IMR-90 (cell line): ENCODE measurements around the gene ARID5A. TPM values are rescaled to one million over a fixed set of nuclear protein-coding genes. Genes with fewer than 3 reads are reported as not detected.

Experiments used
- ATAC-seq: fragments of 200-7000 bp; cut with Tn5 transposase; 2 replicates; pipeline ENCODE4 v1.9.1; 2020; ENCODE audit warnings: low read depth, mild to moderate bottlenecking, moderate library complexity
- BruUV-seq: library from RNA; stranded (reverse); fragments of 400-500 nt; replicated peaks from 2 replicates; lab custom pipeline; 2021; lab: Mats Ljungman, UMichigan
- CTCF ChIA-PET: fragments of 300-600 bp; formaldehyde crosslinking; extraction: SDS; loops from one replicate; lab custom pipeline; 2021; ENCODE audit warnings: antibody characterized with exemption; lab: Yijun Ruan, JAX
- POLR2A ChIA-PET: fragments of 300-600 bp; sonication (Branson Sonifier 250); formaldehyde crosslinking; loops from one replicate; lab custom pipeline; 2022; ENCODE audit warnings: antibody characterized with exemption; ENCODE audit not compliant: unreplicated experiment; lab: Charles Lee
- DNase-seq: peaks from one replicate; pipeline ENCODE4 v3.0.0; 2013
- H2AFZ ChIP-seq: replicated peaks from 2 replicates; pipeline ENCODE3; 2013; ENCODE audit warnings: low read length, mild to moderate bottlenecking; ENCODE audit not compliant: poor library complexity
- H2AK5ac ChIP-seq: 2 replicates; pipeline ENCODE4 v1.6.1; 2013; ENCODE audit warnings: low read depth, low read length, inconsistent platforms
- H2AK9ac ChIP-seq: replicated peaks from 2 replicates; pipeline ENCODE3; 2013; ENCODE audit warnings: mild to moderate bottlenecking, low read depth, low read length, moderate library complexity; ENCODE audit not compliant: poor library complexity
- H2BK120ac ChIP-seq: 2 replicates; pipeline ENCODE4 v1.6.1; 2013; ENCODE audit warnings: low read depth, low read length, inconsistent platforms
- H2BK15ac ChIP-seq: 3 replicates; pipeline ENCODE4 v1.6.1; 2013; ENCODE audit warnings: low read depth, low read length, inconsistent platforms
- H2BK20ac ChIP-seq: 2 replicates; pipeline ENCODE4 v1.6.1; 2013; ENCODE audit warnings: low read depth, mild to moderate bottlenecking, inconsistent platforms, low read length, moderate library complexity
- H2BK5ac ChIP-seq: 2 replicates; pipeline ENCODE4 v1.6.1; 2013; ENCODE audit warnings: mild to moderate bottlenecking, low read depth, low read length, inconsistent platforms; ENCODE audit not compliant: poor library complexity, severe bottlenecking
- H3K14ac ChIP-seq: replicated peaks from 2 replicates; pipeline ENCODE4 v1.6.1; 2013; ENCODE audit warnings: low read depth, low read length, inconsistent platforms
- H3K18ac ChIP-seq: 2 replicates; pipeline ENCODE4 v1.6.1; 2013; ENCODE audit warnings: low read depth, low read length, control low read depth
- H3K23ac ChIP-seq: 2 replicates; pipeline ENCODE4 v1.6.1; 2013; ENCODE audit warnings: low read depth, low read length, inconsistent platforms
- H3K27ac ChIP-seq: 2 replicates; pipeline ENCODE4 v1.5.1; 2013; ENCODE audit warnings: mild to moderate bottlenecking, control low read depth, low read length; ENCODE audit not compliant: insufficient read depth
- H3K27me3 ChIP-seq: 2 replicates; pipeline ENCODE4 v1.6.1; 2013; ENCODE audit warnings: low read length; ENCODE audit not compliant: control insufficient read depth, insufficient read depth
- H3K36me3 ChIP-seq: 2 replicates; pipeline ENCODE4 v1.6.1; 2013; ENCODE audit warnings: low read length, mixed read lengths; ENCODE audit not compliant: control insufficient read depth, insufficient read depth
- H3K4ac ChIP-seq: 2 replicates; pipeline ENCODE4 v1.6.1; 2013; ENCODE audit warnings: low read depth, low read length, inconsistent platforms
- H3K4me1 ChIP-seq: 2 replicates; pipeline ENCODE4 v1.6.1; 2013; ENCODE audit warnings: low read length, mixed read lengths; ENCODE audit not compliant: control insufficient read depth, insufficient read depth
- H3K4me2 ChIP-seq: 2 replicates; pipeline ENCODE4 v1.6.1; 2013; ENCODE audit warnings: low read depth, mild to moderate bottlenecking, control low read depth, low read length, moderate library complexity
- H3K4me3 ChIP-seq: 2 replicates; pipeline ENCODE4 v1.5.1; 2013; ENCODE audit warnings: low read depth, mild to moderate bottlenecking, control low read depth, low read length, moderate library complexity; ENCODE audit not compliant: insufficient read depth
- H3K56ac ChIP-seq: 2 replicates; pipeline ENCODE4 v1.6.1; 2013; ENCODE audit warnings: low read length, inconsistent platforms; ENCODE audit not compliant: insufficient read depth; ENCODE audit errors: extremely low read depth
- H3K79me1 ChIP-seq, 2 experiments: 2 replicates each; pipeline ENCODE4 v1.6.1; 2013; ENCODE audit warnings: low read length in 2 of 2, inconsistent platforms in 1 of 2, low read depth in 1 of 2
- H3K9ac ChIP-seq: 2 replicates; pipeline ENCODE4 v1.6.1; 2013; ENCODE audit warnings: low read depth, low read length, control low read depth
- H3K9me1 ChIP-seq: 2 replicates; pipeline ENCODE4 v1.6.1; 2013; ENCODE audit warnings: low read length, inconsistent platforms; ENCODE audit not compliant: insufficient read depth
- H3K9me3 ChIP-seq: 2 replicates; pipeline ENCODE4 v1.6.1; 2013; ENCODE audit warnings: low read length; ENCODE audit not compliant: control insufficient read depth, insufficient read depth
- H4K20me1 ChIP-seq: 2 replicates; pipeline ENCODE4 v1.6.1; 2013; ENCODE audit warnings: low read length, inconsistent platforms; ENCODE audit not compliant: insufficient read depth
- H4K5ac ChIP-seq: 2 replicates; pipeline ENCODE4 v1.6.1; 2013; ENCODE audit warnings: mild to moderate bottlenecking, low read depth, low read length, control low read depth
- H4K8ac ChIP-seq, 2 experiments: 2 replicates each; pipeline ENCODE4 v1.6.1; 2013; ENCODE audit warnings: low read depth in 2 of 2, low read length in 2 of 2, control low read depth in 1 of 2, inconsistent platforms in 1 of 2
- H4K91ac ChIP-seq: 2 replicates; pipeline ENCODE4 v1.6.1; 2013; ENCODE audit warnings: low read depth, low read length, inconsistent platforms; ENCODE audit not compliant: insufficient read depth
- CHD1 ChIP-seq: IDR thresholded peaks from 2 replicates; pipeline ENCODE4 v1.6.1; 2012; ENCODE audit warnings: low read depth, low read length, improper control_type of control experiment
- RCOR1 ChIP-seq: IDR thresholded peaks from 2 replicates; pipeline ENCODE4 v1.6.1; 2012; ENCODE audit warnings: mild to moderate bottlenecking, low read length, improper control_type of control experiment; ENCODE audit not compliant: insufficient replicate concordance
- SMC3 ChIP-seq: fragments of 150-350 bp; IDR thresholded peaks from 2 replicates; pipeline ENCODE4 v1.6.1; 2016; ENCODE audit warnings: low read depth, mild to moderate bottlenecking, antibody characterized with exemption, low read length, moderate library complexity
- WGBS, 2 experiments: methylation state at CpG; one replicate each; pipeline versions ENCODE4 v1.1.5 to v1.1.7; 2013; ENCODE audit warnings: missing lambda C conversion rate in 2 of 2; ENCODE audit not compliant: insufficient read length in 1 of 2; ENCODE audit errors: extremely low coverage in 2 of 2; 5-methylcytosine and 5-hydroxymethylcytosine counted together
- dilution Hi-C: fragments of 300-500 bp; cut with HindIII; formaldehyde crosslinking; loops from one replicate; pipeline ENCODE4 v1.14.3; 2018; ENCODE audit warnings: low sequenced_read_pairs; ENCODE audit not compliant: unreplicated experiment
- in situ Hi-C: fragments of 300-500 bp; cut with MboI; formaldehyde crosslinking; loops from 3 replicates; pipeline ENCODE4 v1.14.3; 2019; ENCODE audit warnings: low sequenced_read_pairs, inconsistent platforms, mixed read lengths
- intact Hi-C: fragments of 100-400 bp; cut with micrococcal nuclease; formaldehyde crosslinking; loops from 2 replicates; pipeline ENCODE4 v1.10.0; 2022
- polyA plus RNA-seq, 3 experiments: library from polyadenylated mRNA; depleted of rRNA; stranded (reverse); fragments of >200 nt; gene quantifications; 2 replicates each; pipeline ENCODE4 v1.2.3, GENCODE V29; 2012; ENCODE audit warnings: low replicate concordance in 1 of 3
- total RNA-seq: library from RNA; depleted of rRNA; stranded (reverse); fragments of >200 nt; gene quantifications from 2 replicates; pipeline ENCODE4 v1.2.3, GENCODE V29; 2012

ARID5A gene
- total and polyA plus RNA-seq, 2 of the 4 experiments (the other 2 are of a cell fraction), result 2.3 to 6.7 TPM

DNA sequence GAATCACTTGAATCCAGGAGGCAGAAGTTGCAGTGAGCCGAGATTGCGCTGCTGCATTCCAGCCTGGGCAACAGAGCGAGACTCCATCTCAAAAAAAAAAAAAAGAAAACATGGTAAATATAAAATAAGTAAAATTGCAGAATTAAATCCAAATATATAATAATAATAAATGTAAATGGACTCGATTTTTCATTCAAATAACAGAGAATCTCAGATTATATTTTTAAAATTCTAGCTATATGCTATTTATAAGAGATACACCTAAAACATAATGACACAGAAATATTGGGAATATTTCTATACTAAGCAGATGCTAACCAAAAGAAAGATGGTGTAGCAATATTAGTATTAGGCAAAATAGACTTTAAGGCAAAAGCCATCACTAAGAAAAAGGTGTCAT lies 16.3 kb upstream of the ARID5A start:
- H3K9me1 ChIP-seq, result no peaks in the 10 kb centered on the region; the same call in 1 of the 2 replicates
- H3K14ac ChIP-seq, result no peak overlapping the region
- no peak overlapping the region for H2BK15ac ChIP-seq
- CTCF ChIA-PET, result no interaction called here
- in situ Hi-C loops, result loop anchor here (25.0 kb wide), 1 partner anchor 508 kb away; no protein-coding TSS in a partner anchor
- no peak overlapping the region for H3K23ac ChIP-seq
- no peak overlapping the region for H2BK120ac ChIP-seq
- WGBS, 2 experiments, result no CpG with 5 or more reads among the region's 4 CpGs
- no peak overlapping the region for H4K5ac ChIP-seq
- no peak overlapping the region for H2AFZ ChIP-seq
- H2BK20ac ChIP-seq, result no peak overlapping the region
- intact Hi-C loops, result no loop called here
- H2AK5ac ChIP-seq, result no peak overlapping the region
- no peak overlapping the region for H3K27ac ChIP-seq
- no peaks in the 10 kb centered on the region for H3K79me1 ChIP-seq
- ATAC-seq (no peak), DNase-seq (no peak)
- H3K9me3 ChIP-seq, result no peaks in the 10 kb centered on the region; the same call in 1 of the 2 replicates
- no peak overlapping the region for H3K4ac ChIP-seq
- H3K18ac ChIP-seq, result no peak overlapping the region
- dilution Hi-C loops, result no loop called here
- peaks cover 26% of the 10 kb centered on the region for H3K27me3 ChIP-seq
- H3K56ac ChIP-seq, result no peak overlapping the region
- H4K20me1 ChIP-seq, result no peaks in the 10 kb centered on the region
- no peak overlapping the region for H4K8ac ChIP-seq
- H3K9ac ChIP-seq, result no peak overlapping the region
- TF ChIP-seq RCOR1 (no peak), SMC3 (no peak), CHD1 (no peak)
- POLR2A ChIA-PET, result no interaction called here
- no peaks in the 10 kb centered on the region for H3K4me1 ChIP-seq
- no peaks in the 10 kb centered on the region for H3K36me3 ChIP-seq
- H2BK5ac ChIP-seq, result no peak overlapping the region
- H3K4me2 ChIP-seq, result no peak overlapping the region
- H2AK9ac ChIP-seq, result no peak overlapping the region
- BruUV-seq, result no TSS peak
- no peak overlapping the region for H4K91ac ChIP-seq
- H3K4me3 ChIP-seq, result no peak overlapping the region
